Retinal pigment epithelial cell (primary cell): ENCODE measurements around the gene PTCRA.

Experiments
- DNase-seq: peaks from one replicate; pipeline ENCODE4 v3.0.0-alpha.2; 2010; ENCODE audit warnings: low read depth
- H3K4me3 ChIP-seq: 2 replicates; pipeline ENCODE4 v1.5.1; 2011; ENCODE audit warnings: mild to moderate bottlenecking, low read length, control low read depth, moderate library complexity
- TF ChIP-seq, protein P1 (sequence below): conservative IDR thresholded peaks from 2 replicates; pipeline ENCODE4 v1.5.1; 2011; ENCODE audit warnings: low read depth, low read length, control low read depth, inconsistent platforms

Gene PTCRA

DNA sequence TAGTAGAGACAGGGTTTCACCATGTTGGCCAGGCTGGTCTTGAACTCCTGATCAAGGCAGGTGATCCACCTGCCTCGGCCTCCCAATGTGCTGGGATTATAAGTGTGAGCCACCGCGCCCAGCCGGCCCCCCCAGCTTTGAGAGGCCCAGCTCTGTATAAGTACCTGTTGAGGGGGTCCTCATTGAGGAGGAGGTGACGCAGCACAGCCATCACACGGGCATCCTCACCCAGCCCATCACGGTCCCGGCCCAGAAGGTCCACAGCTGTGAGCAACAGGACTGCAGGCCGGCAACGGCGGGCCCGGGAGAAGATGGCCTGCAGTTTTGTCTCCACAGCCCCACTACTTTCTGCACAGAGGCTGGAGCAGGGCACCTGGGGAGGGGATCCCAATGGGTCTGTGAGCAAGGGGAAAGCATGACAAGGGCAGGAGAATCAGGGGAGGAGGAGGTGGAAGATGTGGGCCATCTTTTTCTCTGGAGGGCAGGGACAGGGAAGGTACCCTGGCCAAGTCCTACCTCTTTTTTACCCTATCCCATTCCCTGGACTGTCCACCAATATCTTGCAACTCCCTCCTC is 52.4 kb downstream of the PTCRA start:
- DNase-seq: no peak
- TF ChIP-seq, protein P1, sequence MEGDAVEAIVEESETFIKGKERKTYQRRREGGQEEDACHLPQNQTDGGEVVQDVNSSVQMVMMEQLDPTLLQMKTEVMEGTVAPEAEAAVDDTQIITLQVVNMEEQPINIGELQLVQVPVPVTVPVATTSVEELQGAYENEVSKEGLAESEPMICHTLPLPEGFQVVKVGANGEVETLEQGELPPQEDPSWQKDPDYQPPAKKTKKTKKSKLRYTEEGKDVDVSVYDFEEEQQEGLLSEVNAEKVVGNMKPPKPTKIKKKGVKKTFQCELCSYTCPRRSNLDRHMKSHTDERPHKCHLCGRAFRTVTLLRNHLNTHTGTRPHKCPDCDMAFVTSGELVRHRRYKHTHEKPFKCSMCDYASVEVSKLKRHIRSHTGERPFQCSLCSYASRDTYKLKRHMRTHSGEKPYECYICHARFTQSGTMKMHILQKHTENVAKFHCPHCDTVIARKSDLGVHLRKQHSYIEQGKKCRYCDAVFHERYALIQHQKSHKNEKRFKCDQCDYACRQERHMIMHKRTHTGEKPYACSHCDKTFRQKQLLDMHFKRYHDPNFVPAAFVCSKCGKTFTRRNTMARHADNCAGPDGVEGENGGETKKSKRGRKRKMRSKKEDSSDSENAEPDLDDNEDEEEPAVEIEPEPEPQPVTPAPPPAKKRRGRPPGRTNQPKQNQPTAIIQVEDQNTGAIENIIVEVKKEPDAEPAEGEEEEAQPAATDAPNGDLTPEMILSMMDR: no peak
- H3K4me3 ChIP-seq: no peak overlapping the region

DNA sequence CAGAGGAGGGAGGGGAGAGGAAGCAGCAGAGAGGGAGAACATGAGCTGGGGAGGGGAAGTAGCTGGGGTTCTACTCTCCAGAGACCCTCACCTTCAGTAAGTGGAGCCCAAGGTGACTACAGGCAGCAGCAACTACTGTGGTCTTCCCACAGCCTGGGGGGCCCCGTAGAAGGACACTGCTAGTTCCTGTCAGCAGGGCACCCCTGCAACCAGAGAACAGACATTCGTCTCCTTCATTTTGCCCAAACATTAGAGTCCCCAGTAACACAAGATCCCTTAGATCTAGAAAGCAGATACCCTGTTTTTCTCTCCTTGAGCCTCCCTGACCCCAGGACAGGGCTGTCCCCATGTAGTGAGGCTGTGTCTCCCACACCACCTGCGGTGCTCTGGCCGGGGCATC is 52.9 kb downstream of the PTCRA start:
- no peak for DNase-seq
- no peak overlapping the region for H3K4me3 ChIP-seq
- TF ChIP-seq, protein P1: no peak

DNA sequence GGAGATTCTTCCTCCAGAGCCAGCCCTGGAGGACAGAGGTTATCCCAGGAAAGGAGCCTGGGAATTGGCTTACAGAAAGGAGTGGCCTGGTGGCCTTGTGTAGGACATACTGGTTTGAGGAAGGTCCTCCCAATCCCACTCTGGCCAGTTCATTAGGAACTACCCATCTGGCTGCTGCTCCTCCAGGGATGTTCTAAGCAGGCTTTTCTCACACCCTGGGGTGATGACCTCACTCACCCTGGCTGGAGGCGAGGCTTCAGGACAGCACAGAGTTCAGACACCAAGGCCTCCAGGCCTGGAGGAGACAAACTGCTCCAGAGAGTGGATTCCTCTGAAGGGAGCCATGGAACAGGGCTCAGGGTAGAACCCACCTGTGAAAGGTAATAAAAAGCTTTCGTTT is 53.6 kb downstream of the PTCRA start:
- no peak overlapping the region for H3K4me3 ChIP-seq
- TF ChIP-seq, protein P1: no peak
- DNase-seq: no peak

DNA sequence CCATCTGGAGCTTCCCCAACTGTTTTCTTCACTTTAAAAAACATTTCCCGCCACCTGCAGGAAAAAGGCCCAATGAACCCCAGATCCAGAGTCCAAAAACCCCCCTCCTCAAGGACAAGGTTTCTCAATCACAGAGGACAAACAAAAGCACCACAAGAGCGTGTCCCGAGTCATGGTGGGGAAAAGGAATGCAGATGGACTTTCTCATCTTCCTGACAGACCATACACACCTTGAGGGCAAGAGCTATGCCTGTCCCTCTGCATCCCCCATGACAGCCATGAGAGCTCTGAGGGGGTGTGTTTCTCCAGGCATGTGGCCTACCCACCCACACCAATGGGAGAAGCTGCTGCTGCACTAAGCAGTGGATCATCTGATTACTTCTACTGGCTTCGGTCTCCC is 54.1 kb downstream of the PTCRA start:
- no peak for DNase-seq
- H3K4me3 ChIP-seq: no peak overlapping the region
- TF ChIP-seq, protein P1: no peak

DNA sequence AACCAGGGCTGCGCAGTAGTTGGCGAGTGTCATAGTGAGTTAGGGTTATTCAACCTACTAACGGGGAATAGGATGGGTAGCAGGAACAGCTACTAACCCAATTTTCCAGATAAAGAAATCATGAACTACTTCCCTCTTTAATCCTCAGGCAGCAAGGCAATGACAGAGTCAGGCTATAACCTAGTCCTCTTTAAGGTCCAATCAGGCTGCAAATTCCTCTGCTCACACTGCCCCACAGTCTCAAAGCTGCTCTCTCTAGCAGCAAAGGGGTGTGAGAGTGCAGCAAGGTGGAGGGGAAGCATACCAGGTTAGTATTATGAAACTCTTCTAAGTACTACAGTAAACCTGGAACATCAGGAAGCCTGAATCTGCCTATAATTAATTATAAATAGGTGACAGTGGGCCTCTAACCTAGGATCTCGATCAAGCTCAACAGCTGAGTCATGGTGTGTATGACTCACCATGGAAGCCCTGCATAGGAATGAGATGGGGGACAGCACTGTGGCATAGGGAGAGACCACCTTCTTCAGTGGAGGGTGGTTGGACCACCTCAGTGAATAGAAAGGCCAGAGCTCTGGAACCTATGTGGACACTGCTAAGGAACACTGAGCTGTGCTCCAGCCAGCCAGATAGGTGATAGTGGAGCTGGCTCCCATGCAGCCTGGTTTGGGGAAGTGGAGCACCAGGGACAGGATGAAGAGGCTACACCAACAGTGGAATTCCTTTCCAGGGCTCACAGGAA is 55.2 kb downstream of the PTCRA start:
- no peak for DNase-seq
- no peak overlapping the region for H3K4me3 ChIP-seq
- TF ChIP-seq, protein P1: no peak

DNA sequence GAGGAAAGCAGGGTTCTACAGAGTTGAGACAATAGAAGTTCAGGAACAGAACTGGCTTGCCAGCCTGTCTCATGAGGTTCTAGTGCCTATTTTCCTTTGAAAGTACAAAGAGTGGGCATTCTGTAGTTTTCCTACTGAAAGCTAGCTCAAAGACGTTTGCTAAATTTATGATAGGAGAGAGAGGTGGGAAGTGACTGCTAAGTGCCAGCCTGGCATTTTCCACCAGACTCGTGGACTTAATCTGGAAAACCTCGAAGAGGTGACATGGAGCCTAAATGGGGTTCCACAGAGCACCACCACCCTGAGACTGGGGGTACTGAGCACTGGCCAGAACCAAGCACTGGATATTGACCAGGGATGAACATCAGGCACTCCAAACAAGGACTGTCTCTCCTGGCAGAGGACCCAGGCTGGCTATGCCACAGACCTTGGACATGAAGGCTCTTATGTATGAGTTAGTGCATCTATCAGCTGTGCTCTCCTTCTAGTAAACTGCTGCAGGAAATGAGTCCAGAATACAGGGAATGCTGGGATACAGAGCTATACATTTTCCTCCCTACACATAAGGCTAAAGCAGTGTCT is 56.0 kb downstream of the PTCRA start:
- no peak for DNase-seq
- no peak overlapping the region for H3K4me3 ChIP-seq
- TF ChIP-seq, protein P1: no peak

DNA sequence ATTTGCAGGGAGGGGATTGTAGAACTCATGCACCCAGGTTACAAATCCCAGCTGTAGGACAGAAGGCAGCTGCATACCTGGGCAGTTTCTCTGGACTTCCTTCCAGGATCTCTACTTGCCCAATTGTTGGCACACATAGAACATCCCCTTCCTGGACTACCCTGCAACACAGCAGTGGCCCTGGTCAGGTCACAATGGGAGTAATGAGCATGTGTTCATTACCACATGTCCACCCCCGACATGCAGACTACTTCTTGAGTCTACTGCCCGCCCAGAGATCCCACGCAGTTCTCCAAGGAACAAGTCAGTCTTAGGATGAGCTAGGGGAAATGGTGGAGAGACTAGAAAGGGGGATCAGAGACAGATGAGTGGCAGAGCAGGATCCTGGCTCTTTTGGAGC is 58.1 kb downstream of the PTCRA start:
- TF ChIP-seq, protein P1: no peak
- DNase-seq: no peak
- H3K4me3 ChIP-seq: no peak overlapping the region
